ENCODE data around the gene SLC16A13. TPM values are rescaled to one million over a fixed set of nuclear protein-coding genes. Genes with fewer than 3 reads are reported as not detected.

SLC16A13 gene
- total RNA-seq, 1 donor from 2014 or later: 10.1 TPM

GRCh38 chr17:7002288-7003047 lies 33.3 kb upstream of the SLC16A13 start:
- no peak for TF ChIP-seq CTCF (IDR thresholded peaks at IDR 0.05)
- intact Hi-C loops (cut with DNase I): no loop called here
- no peaks in the 10 kb centered on the region for H3K9me3 ChIP-seq
- H3K27me3 ChIP-seq: no peaks in the 10 kb centered on the region
- H3K4me1 ChIP-seq: no peaks in the 10 kb centered on the region
- H3K27ac ChIP-seq: no peak overlapping the region
- H3K36me3 ChIP-seq: peaks cover 48% of the 10 kb centered on the region
- DNase-seq (no peak), ATAC-seq (no peak)
- no peak overlapping the region for H3K4me3 ChIP-seq

- no peak overlapping the region for H3K27ac ChIP-seq
- ATAC-seq: no peak
- intact Hi-C loops (cut with DNase I): no loop called here
- H3K4me3 ChIP-seq: no peak overlapping the region
- H3K27me3 ChIP-seq: no peaks in the 10 kb centered on the region
- DNase-seq: no peak
- H3K36me3 ChIP-seq: peaks cover 59% of the 10 kb centered on the region
- H3K4me1 ChIP-seq: no peaks in the 10 kb centered on the region
- H3K9me3 ChIP-seq: no peaks in the 10 kb centered on the region
- no peak for TF ChIP-seq CTCF (IDR thresholded peaks at IDR 0.05)
These were observed 32.1 kb upstream of the SLC16A13 start for GRCh38 chr17:7003745-7004144.

GRCh38 chr17:7004398-7005253 lies 31.2 kb upstream of the SLC16A13 start:
- intact Hi-C loops (cut with DNase I): loop anchor here (5.0 kb wide), 1 partner anchor 92 kb away; no protein-coding TSS in a partner anchor
- DNase-seq (no peak), ATAC-seq (peak; percentile 84)
- H3K4me3 ChIP-seq: no peak overlapping the region
- TF ChIP-seq CTCF (IDR thresholded peaks at IDR 0.05): peak; percentile 78
- H3K27ac ChIP-seq: no peak overlapping the region
- H3K36me3 ChIP-seq: peaks cover 59% of the 10 kb centered on the region
- no peaks in the 10 kb centered on the region for H3K27me3 ChIP-seq
- no peaks in the 10 kb centered on the region for H3K4me1 ChIP-seq
- H3K9me3 ChIP-seq: no peaks in the 10 kb centered on the region

- H3K4me1 ChIP-seq: peaks cover 8% of the 10 kb centered on the region
- no peak for TF ChIP-seq CTCF (IDR thresholded peaks at IDR 0.05)
- H3K9me3 ChIP-seq: no peaks in the 10 kb centered on the region
- DNase-seq: peak; percentile 63
- H3K36me3 ChIP-seq: peaks cover 58% of the 10 kb centered on the region
- intact Hi-C loops (cut with DNase I): loop anchor here (5.0 kb wide), 1 partner anchor 93 kb away; no protein-coding TSS in a partner anchor
- no peak overlapping the region for H3K27ac ChIP-seq
- H3K4me3 ChIP-seq: no peak overlapping the region
- no peaks in the 10 kb centered on the region for H3K27me3 ChIP-seq
- no peak for ATAC-seq
These were observed 30.1 kb upstream of the SLC16A13 start for GRCh38 chr17:7005716-7006115.

- intact Hi-C loops (cut with DNase I): loop anchor here (5.0 kb wide), 1 partner anchor 95 kb away; no protein-coding TSS in a partner anchor
- no peak overlapping the region for H3K4me3 ChIP-seq
- H3K27ac ChIP-seq: no peak overlapping the region
- H3K36me3 ChIP-seq: peaks cover 44% of the 10 kb centered on the region
- H3K9me3 ChIP-seq: no peaks in the 10 kb centered on the region
- peaks cover 15% of the 10 kb centered on the region for H3K4me1 ChIP-seq
- no peak for TF ChIP-seq CTCF (IDR thresholded peaks at IDR 0.05)
- no peaks in the 10 kb centered on the region for H3K27me3 ChIP-seq
- DNase-seq: no peak
- ATAC-seq: no peak
These were observed 28.7 kb upstream of the SLC16A13 start for GRCh38 chr17:7007143-7007542.

All from upper lobe of right lung (tissue), 1 donor.